Mucosa of stomach (tissue), 1 donor: ENCODE measurements around the gene KLF13.
"Not testable (repeated sequence)": the region's sequence is repeated elsewhere in the genome, so short reads cannot be mapped to it uniquely, and the experiment has no call there.

Source experiments
- H3K27me3 ChIP-seq: one replicate; pipeline ENCODE4 v1.7.0; 2013; ENCODE audit warnings: mild to moderate bottlenecking, low read length; ENCODE audit not compliant: control insufficient read depth, insufficient read depth
- H3K36me3 ChIP-seq: one replicate; pipeline ENCODE4 v1.7.0; 2013; ENCODE audit warnings: low read length; ENCODE audit not compliant: control insufficient read depth, insufficient read depth
- H3K4me1 ChIP-seq: one replicate; pipeline ENCODE4 v1.7.0; 2013; ENCODE audit warnings: mild to moderate bottlenecking, low read length; ENCODE audit not compliant: control insufficient read depth, insufficient read depth
- H3K4me3 ChIP-seq: one replicate; pipeline ENCODE4 v1.7.0; 2013; ENCODE audit warnings: low read length
- H3K9ac ChIP-seq: one replicate; pipeline ENCODE4 v1.7.0; 2013; ENCODE audit warnings: mild to moderate bottlenecking, low read length, moderate library complexity
- H3K9me3 ChIP-seq: one replicate; pipeline ENCODE4 v1.7.0; 2013; ENCODE audit warnings: mild to moderate bottlenecking, low read length, moderate library complexity; ENCODE audit not compliant: control insufficient read depth
- donor health status: Pancreatic carcinoma.

The KLF13 gene

GRCh38 chr15:31347067-31347975 is 20.7 kb downstream of the KLF13 start:
- H3K4me1 ChIP-seq = peaks cover 76% of the 10 kb centered on the region
- H3K9me3 ChIP-seq = no peaks in the 10 kb centered on the region
- H3K27me3 ChIP-seq = no peaks in the 10 kb centered on the region
- no peak overlapping the region for H3K9ac ChIP-seq
- H3K4me3 ChIP-seq = no peak overlapping the region
- no peaks in the 10 kb centered on the region for H3K36me3 ChIP-seq

GRCh38 chr15:31347981-31348803 is 21.6 kb downstream of the KLF13 start:
- Histone ChIP-seq H3K9me3 (no peaks in the 10 kb centered on the region), H3K36me3 (no peaks in the 10 kb centered on the region), H3K9ac (no peak overlapping the region), H3K4me3 (no peak overlapping the region), H3K27me3 (no peaks in the 10 kb centered on the region), H3K4me1 (peaks cover 82% of the 10 kb centered on the region)

GRCh38 chr15:31349233-31350141 is 22.9 kb downstream of the KLF13 start:
- Histone ChIP-seq H3K4me3 (no peak overlapping the region), H3K4me1 (peaks cover 80% of the 10 kb centered on the region), H3K36me3 (no peaks in the 10 kb centered on the region), H3K9me3 (no peaks in the 10 kb centered on the region), H3K9ac (no peak overlapping the region), H3K27me3 (no peaks in the 10 kb centered on the region)

- H3K36me3 ChIP-seq = peaks cover 8% of the 10 kb centered on the region
- no peak overlapping the region for H3K4me3 ChIP-seq
- peaks cover 67% of the 10 kb centered on the region for H3K4me1 ChIP-seq
- H3K9me3 ChIP-seq = no peaks in the 10 kb centered on the region
- H3K9ac ChIP-seq = no peak overlapping the region
- H3K27me3 ChIP-seq = no peaks in the 10 kb centered on the region
These were observed 24.1 kb downstream of the KLF13 start for GRCh38 chr15:31350771-31351170.

GRCh38 chr15:31352339-31352751 is 25.7 kb downstream of the KLF13 start:
- H3K4me1 ChIP-seq = peaks cover 54% of the 10 kb centered on the region
- no peaks in the 10 kb centered on the region for H3K9me3 ChIP-seq
- no peaks in the 10 kb centered on the region for H3K27me3 ChIP-seq
- peaks cover 8% of the 10 kb centered on the region for H3K36me3 ChIP-seq
- peak overlapping the region; percentile 44 for H3K9ac ChIP-seq
- H3K4me3 ChIP-seq = no peak overlapping the region

- Histone ChIP-seq H3K27me3 (no peaks in the 10 kb centered on the region), H3K4me3 (no peak overlapping the region), H3K9me3 (no peaks in the 10 kb centered on the region), H3K36me3 (peaks cover 8% of the 10 kb centered on the region), H3K4me1 (peaks cover 52% of the 10 kb centered on the region), H3K9ac (peak overlapping the region; percentile 44)
These were observed 26.5 kb downstream of the KLF13 start for GRCh38 chr15:31352911-31353811.

- no peaks in the 10 kb centered on the region for H3K27me3 ChIP-seq
- H3K4me1 ChIP-seq = peaks cover 57% of the 10 kb centered on the region
- H3K9ac ChIP-seq = peak overlapping the region; percentile 44
- no peaks in the 10 kb centered on the region for H3K9me3 ChIP-seq
- peaks cover 8% of the 10 kb centered on the region for H3K36me3 ChIP-seq
- no peak overlapping the region for H3K4me3 ChIP-seq
These were observed 27.3 kb downstream of the KLF13 start for GRCh38 chr15:31353931-31354330.

- H3K36me3 ChIP-seq, H3K9me3 ChIP-seq, H3K27me3 ChIP-seq, H3K9ac ChIP-seq, H3K4me3 ChIP-seq: not testable (repeated sequence)
- peaks cover 68% of the 10 kb centered on the region for H3K4me1 ChIP-seq
These were observed 29.5 kb downstream of the KLF13 start for GRCh38 chr15:31356097-31356496.

GRCh38 chr15:31357148-31357547 is 30.5 kb downstream of the KLF13 start:
- Histone ChIP-seq H3K9me3 (no peaks in the 10 kb centered on the region), H3K27me3 (no peaks in the 10 kb centered on the region), H3K9ac (no peak overlapping the region), H3K4me3 (no peak overlapping the region), H3K36me3 (peaks cover 8% of the 10 kb centered on the region), H3K4me1 (peaks cover 70% of the 10 kb centered on the region)

- H3K36me3 ChIP-seq = peaks cover 8% of the 10 kb centered on the region
- no peak overlapping the region for H3K9ac ChIP-seq
- no peaks in the 10 kb centered on the region for H3K27me3 ChIP-seq
- H3K4me1 ChIP-seq = peaks cover 69% of the 10 kb centered on the region
- no peak overlapping the region for H3K4me3 ChIP-seq
- no peaks in the 10 kb centered on the region for H3K9me3 ChIP-seq
These were observed 31.5 kb downstream of the KLF13 start for GRCh38 chr15:31358163-31358562.
